Smooth muscle cell (in vitro differentiated cells): ENCODE results near the gene CCDC40. TPM values are rescaled to one million over a fixed set of nuclear protein-coding genes. Genes with fewer than 3 reads are reported as not detected.

Source experiments
- DNase-seq: peaks from one replicate; lab custom pipeline; 2025; ENCODE audit not compliant: unreplicated experiment; lab: John Stamatoyannopoulos, UW
- H2AFZ ChIP-seq: fragments of 200-600 bp; sonication (generic); 2 replicates; pipeline ENCODE4 v1.6.0; 2016; ENCODE audit warnings: antibody characterized with exemption, low read depth, mild to moderate bottlenecking
- H3F3A ChIP-seq: fragments of 200-600 bp; sonication (generic); 2 replicates; pipeline ENCODE4 v1.6.0; 2017; ENCODE audit warnings: antibody characterized with exemption, low read depth
- H3K27ac ChIP-seq: fragments of 200-600 bp; sonication (generic); 2 replicates; pipeline ENCODE4 v1.5.1; 2016; ENCODE audit warnings: low read depth, mild to moderate bottlenecking
- H3K27me3 ChIP-seq: fragments of 200-600 bp; sonication (generic); 2 replicates; pipeline ENCODE4 v1.6.1; 2016; ENCODE audit warnings: low read depth, mild to moderate bottlenecking
- H3K36me3 ChIP-seq: fragments of 200-600 bp; sonication (generic); 2 replicates; pipeline ENCODE4 v1.5.1; 2016; ENCODE audit warnings: low read depth
- H3K4me1 ChIP-seq: fragments of 200-600 bp; sonication (generic); 2 replicates; pipeline ENCODE4 v1.5.1; 2016; ENCODE audit warnings: low read depth
- H3K4me2 ChIP-seq: fragments of 200-600 bp; sonication (generic); 2 replicates; pipeline ENCODE4 v1.6.0; 2016; ENCODE audit warnings: mild to moderate bottlenecking
- H3K4me3 ChIP-seq: fragments of 200-600 bp; sonication (generic); 2 replicates; pipeline ENCODE4 v1.5.1; 2016; ENCODE audit warnings: mild to moderate bottlenecking
- H3K79me2 ChIP-seq: fragments of 200-600 bp; sonication (generic); 2 replicates; pipeline ENCODE4 v1.6.0; 2016; ENCODE audit warnings: low read depth, mild to moderate bottlenecking
- H3K9ac ChIP-seq: fragments of 200-600 bp; sonication (generic); 2 replicates; pipeline ENCODE4 v1.6.0; 2016; ENCODE audit warnings: low read depth
- H3K9me3 ChIP-seq: fragments of 200-600 bp; sonication (generic); replicated peaks from 2 replicates; pipeline ENCODE4 v1.5.1; 2016; ENCODE audit warnings: low read depth
- H4K20me1 ChIP-seq: fragments of 200-600 bp; sonication (generic); 2 replicates; pipeline ENCODE4 v1.6.0; 2016; ENCODE audit warnings: low read depth
- CTCF ChIP-seq: fragments of 200-600 bp; sonication (generic); IDR thresholded peaks from 2 replicates; pipeline ENCODE4 v1.5.1; 2017; ENCODE audit warnings: borderline replicate concordance, mild to moderate bottlenecking, antibody characterized with exemption; ENCODE audit not compliant: insufficient read depth, poor library complexity, severe bottlenecking
- WGBS: methylation state at CpG from one replicate; pipeline ENCODE4 v1.1.7; 2016; ENCODE audit warnings: low lambda C conversion rate; 5-methylcytosine and 5-hydroxymethylcytosine counted together
- polyA plus RNA-seq: library from polyadenylated mRNA; unstranded; fragments of >200 nt; fragmentation: Nextera tagmentation; extraction: Ambion mirVana; gene quantifications from 2 replicates; pipeline ENCODE4 v1.2.1, GENCODE V29; 2016
- total RNA-seq: library from RNA; depleted of rRNA; stranded (reverse); fragments of >200 nt; gene quantifications from 2 replicates; pipeline ENCODE4 v1.2.3, GENCODE V29; 2014

CCDC40 gene
- total and polyA plus RNA-seq, 2 experiments from 2014 or later = 0.81 to 5.9 TPM

GRCh38 chr17:80104321-80104955, 68.0 kb downstream of the CCDC40 start:
- H3K27ac ChIP-seq = no peak overlapping the region
- DNase-seq = no peak
- no peaks in the 10 kb centered on the region for H3K79me2 ChIP-seq
- no peaks in the 10 kb centered on the region for H3F3A ChIP-seq
- no peak overlapping the region for H3K9ac ChIP-seq
- peaks cover 5% of the 10 kb centered on the region for H3K4me1 ChIP-seq
- no peak overlapping the region for H3K4me2 ChIP-seq
- no peak overlapping the region for H2AFZ ChIP-seq
- no peaks in the 10 kb centered on the region for H3K36me3 ChIP-seq
- 82% methylated on average over 26 of the region's 26 CpGs for WGBS
- H4K20me1 ChIP-seq = no peaks in the 10 kb centered on the region
- no peaks in the 10 kb centered on the region for H3K9me3 ChIP-seq
- H3K4me3 ChIP-seq = no peak overlapping the region
- no peak for TF ChIP-seq CTCF
- H3K27me3 ChIP-seq = no peaks in the 10 kb centered on the region

GRCh38 chr17:80104956-80105375, 68.5 kb downstream of the CCDC40 start:
- Histone ChIP-seq H3K27ac (no peak overlapping the region), H3K9me3 (no peaks in the 10 kb centered on the region), H3K9ac (no peak overlapping the region), H4K20me1 (no peaks in the 10 kb centered on the region), H3K27me3 (no peaks in the 10 kb centered on the region), H3K36me3 (no peaks in the 10 kb centered on the region), H3K4me2 (no peak overlapping the region), H3F3A (no peaks in the 10 kb centered on the region), H3K4me3 (no peak overlapping the region), H3K79me2 (no peaks in the 10 kb centered on the region), H2AFZ (no peak overlapping the region), H3K4me1 (peaks cover 5% of the 10 kb centered on the region)
- WGBS = 94% methylated on average over 17 of the region's 18 CpGs
- no peak for DNase-seq
- no peak for TF ChIP-seq CTCF

GRCh38 chr17:80105762-80106161, 69.3 kb downstream of the CCDC40 start:
- 93% methylated on average over 29 of the region's 29 CpGs for WGBS
- Histone ChIP-seq H3K79me2 (no peaks in the 10 kb centered on the region), H3F3A (no peaks in the 10 kb centered on the region), H3K36me3 (no peaks in the 10 kb centered on the region), H3K4me3 (no peak overlapping the region), H3K4me2 (no peak overlapping the region), H3K27me3 (no peaks in the 10 kb centered on the region), H2AFZ (no peak overlapping the region), H3K9ac (no peak overlapping the region), H4K20me1 (no peaks in the 10 kb centered on the region), H3K27ac (no peak overlapping the region), H3K4me1 (peaks cover 3% of the 10 kb centered on the region), H3K9me3 (no peaks in the 10 kb centered on the region)
- no peak for TF ChIP-seq CTCF
- DNase-seq = no peak

- TF ChIP-seq CTCF = no peak
- no peak overlapping the region for H3K4me2 ChIP-seq
- no peaks in the 10 kb centered on the region for H3K79me2 ChIP-seq
- no peaks in the 10 kb centered on the region for H3F3A ChIP-seq
- H3K4me1 ChIP-seq = no peaks in the 10 kb centered on the region
- DNase-seq = no peak
- H2AFZ ChIP-seq = no peak overlapping the region
- 87% methylated on average over 10 of the region's 10 CpGs for WGBS
- H3K4me3 ChIP-seq = no peak overlapping the region
- H3K36me3 ChIP-seq = no peaks in the 10 kb centered on the region
- no peaks in the 10 kb centered on the region for H4K20me1 ChIP-seq
- H3K9ac ChIP-seq = no peak overlapping the region
- H3K9me3 ChIP-seq = no peaks in the 10 kb centered on the region
- H3K27ac ChIP-seq = no peak overlapping the region
- H3K27me3 ChIP-seq = no peaks in the 10 kb centered on the region
These were observed 69.7 kb downstream of the CCDC40 start for GRCh38 chr17:80106176-80106575.
